HUES64 (cell line): ENCODE measurements around the gene ZNF280B.
"Not testable (repeated sequence)": the region's sequence is repeated elsewhere in the genome, so short reads cannot be mapped to it uniquely, and the experiment has no call there.

Experiments
- H3K27ac ChIP-seq: 2 replicates; pipeline ENCODE4 v1.7.0; 2013; ENCODE audit warnings: low read depth, low read length, inconsistent platforms
- H3K27me3 ChIP-seq: 2 replicates; pipeline ENCODE4 v1.6.1; 2013; ENCODE audit warnings: mild to moderate bottlenecking, low read length; ENCODE audit not compliant: insufficient read depth
- H3K36me3 ChIP-seq: 2 replicates; pipeline ENCODE4 v1.6.1; 2013; ENCODE audit warnings: mild to moderate bottlenecking, low read length; ENCODE audit not compliant: insufficient read depth
- H3K4me1 ChIP-seq: 2 replicates; pipeline ENCODE4 v1.6.1; 2013; ENCODE audit warnings: mild to moderate bottlenecking, low read length, moderate library complexity; ENCODE audit not compliant: insufficient read depth
- H3K4me3 ChIP-seq: 2 replicates; pipeline ENCODE4 v1.5.1; 2013; ENCODE audit warnings: mild to moderate bottlenecking, low read length, moderate library complexity
- H3K9ac ChIP-seq: 2 replicates; pipeline ENCODE4 v1.6.1; 2013; ENCODE audit warnings: mild to moderate bottlenecking, low read depth, low read length
- H3K9me3 ChIP-seq: 2 replicates; pipeline ENCODE4 v1.6.1; 2013; ENCODE audit warnings: low read depth, low read length; ENCODE audit not compliant: insufficient read depth
- WGBS: fragments of 150-250, 120-280 bp; methylation state at CpG from one replicate; pipeline ENCODE4 v1.1.7; 2013; ENCODE audit warnings: missing lambda C conversion rate; 5-methylcytosine and 5-hydroxymethylcytosine counted together

Gene ZNF280B

GRCh38 chr22:22533863-22534262 is 25.3 kb upstream of the ZNF280B start:
- WGBS = 93% methylated on average over 4 of the region's 5 CpGs
- H3K9me3 ChIP-seq = no peaks in the 10 kb centered on the region
- H3K4me1 ChIP-seq = no peaks in the 10 kb centered on the region
- H3K27me3 ChIP-seq = peaks cover 43% of the 10 kb centered on the region
- no peak overlapping the region for H3K9ac ChIP-seq
- no peaks in the 10 kb centered on the region for H3K36me3 ChIP-seq
- no peak overlapping the region for H3K27ac ChIP-seq
- no peak overlapping the region for H3K4me3 ChIP-seq

GRCh38 chr22:22533417-22533816 is 24.9 kb upstream of the ZNF280B start:
- no peak overlapping the region for H3K4me3 ChIP-seq
- no peaks in the 10 kb centered on the region for H3K4me1 ChIP-seq
- H3K9me3 ChIP-seq = no peaks in the 10 kb centered on the region
- peaks cover 40% of the 10 kb centered on the region for H3K27me3 ChIP-seq
- H3K36me3 ChIP-seq = no peaks in the 10 kb centered on the region
- no peak overlapping the region for H3K9ac ChIP-seq
- H3K27ac ChIP-seq = no peak overlapping the region
- WGBS = 92% methylated on average over 1 of the region's 1 CpG

DNA sequence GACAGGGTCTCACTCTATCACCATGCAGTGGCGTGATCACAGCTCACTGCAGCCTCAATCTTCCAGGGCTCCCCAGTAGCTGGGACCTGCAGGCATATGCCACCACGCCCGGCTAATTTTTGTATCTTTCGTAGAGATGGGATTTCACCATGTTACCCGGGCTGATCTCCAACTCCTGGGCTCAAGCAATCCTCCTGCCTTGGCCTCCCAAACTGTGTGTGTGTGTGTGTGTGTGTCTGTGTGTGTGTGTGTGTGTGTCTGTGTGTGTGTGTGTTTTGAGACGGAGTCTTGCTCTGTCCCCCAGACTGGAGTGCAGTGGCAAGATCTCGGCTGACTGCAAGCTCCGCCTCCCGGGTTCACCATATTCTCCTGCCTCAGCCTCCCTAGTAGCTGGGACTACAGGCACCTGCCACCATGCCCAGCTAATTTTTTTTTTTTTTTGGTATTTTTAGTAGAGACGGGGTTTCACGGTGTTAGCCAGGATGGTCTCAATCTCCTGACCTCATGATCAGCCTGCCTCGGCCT is 24.1 kb upstream of the ZNF280B start:
- H3K4me3 ChIP-seq, H3K36me3 ChIP-seq, H3K9ac ChIP-seq, H3K4me1 ChIP-seq, H3K9me3 ChIP-seq, H3K27ac ChIP-seq: not testable (repeated sequence)
- 88% methylated on average over 12 of the region's 12 CpGs for whole genome bisulfite sequencing
- peaks cover 39% of the 10 kb centered on the region for H3K27me3 ChIP-seq

- Histone ChIP-seq H3K36me3 (no peaks in the 10 kb centered on the region), H3K4me3 (no peak overlapping the region), H3K27me3 (peaks cover 38% of the 10 kb centered on the region), H3K4me1 (no peaks in the 10 kb centered on the region), H3K9me3 (no peaks in the 10 kb centered on the region), H3K9ac (no peak overlapping the region), H3K27ac (no peak overlapping the region)
- 88% methylated on average over 6 of the region's 7 CpGs for WGBS
These were observed 23.4 kb upstream of the ZNF280B start for GRCh38 chr22:22531770-22532546.

GRCh38 chr22:22528780-22529179 is 20.2 kb upstream of the ZNF280B start:
- Histone ChIP-seq H3K27ac (no peak overlapping the region), H3K9me3 (no peaks in the 10 kb centered on the region), H3K4me1 (no peaks in the 10 kb centered on the region), H3K36me3 (no peaks in the 10 kb centered on the region), H3K4me3 (no peak overlapping the region), H3K27me3 (peaks cover 26% of the 10 kb centered on the region), H3K9ac (no peak overlapping the region)
- WGBS = 91% methylated on average over 2 of the region's 2 CpGs

DNA sequence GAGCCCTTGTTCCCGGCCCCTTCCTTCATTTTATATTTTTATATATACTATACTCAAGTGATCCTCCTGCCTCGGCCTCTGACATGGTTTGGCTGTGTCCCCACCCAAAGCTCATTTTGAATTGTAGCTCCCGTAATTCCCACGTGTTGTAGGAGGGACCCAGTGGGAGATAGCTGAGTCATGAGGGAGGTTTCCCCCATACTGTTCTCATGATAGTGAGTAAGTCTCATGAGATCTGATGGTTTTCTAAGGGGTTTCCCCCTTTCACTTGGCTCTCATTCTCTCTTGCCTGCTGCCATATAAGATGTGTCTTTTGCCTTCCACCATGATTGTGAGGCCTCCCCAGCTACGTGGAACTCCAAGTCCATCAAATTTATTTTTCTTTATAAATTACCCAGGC is 18.8 kb upstream of the ZNF280B start:
- no peaks in the 10 kb centered on the region for H3K4me1 ChIP-seq
- H3K36me3 ChIP-seq = no peaks in the 10 kb centered on the region
- H3K9me3 ChIP-seq = no peaks in the 10 kb centered on the region
- WGBS = 72% methylated on average over 4 of the region's 5 CpGs
- H3K4me3 ChIP-seq = no peak overlapping the region
- no peak overlapping the region for H3K27ac ChIP-seq
- no peak overlapping the region for H3K9ac ChIP-seq
- H3K27me3 ChIP-seq = peaks cover 29% of the 10 kb centered on the region

GRCh38 chr22:22526125-22526912 is 17.8 kb upstream of the ZNF280B start:
- Histone ChIP-seq H3K36me3 (no peaks in the 10 kb centered on the region), H3K9me3 (no peaks in the 10 kb centered on the region), H3K27me3 (peaks cover 33% of the 10 kb centered on the region), H3K4me1 (no peaks in the 10 kb centered on the region), H3K9ac (no peak overlapping the region), H3K27ac (no peak overlapping the region), H3K4me3 (no peak overlapping the region)
- 90% methylated on average over 4 of the region's 4 CpGs for WGBS

DNA sequence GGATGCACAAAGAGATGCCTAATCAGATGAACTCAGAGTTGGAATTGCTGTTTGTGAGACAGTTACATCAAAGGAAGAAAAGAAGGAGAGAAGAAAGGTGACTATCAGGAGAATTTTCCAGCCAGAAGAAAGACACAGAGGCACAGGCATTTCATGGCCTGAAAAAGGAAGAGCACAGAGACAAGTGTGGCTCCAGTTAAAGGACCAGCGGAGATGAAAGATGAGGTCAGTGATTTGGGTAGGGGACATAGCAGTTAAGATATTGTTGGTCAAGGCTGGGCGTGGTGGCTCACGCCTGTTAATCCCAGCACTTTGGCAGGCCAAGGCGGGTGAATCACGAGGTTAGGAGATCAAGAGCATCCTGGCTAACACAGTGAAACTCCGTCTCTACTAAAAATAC is 15.0 kb upstream of the ZNF280B start:
- Histone ChIP-seq H3K27ac (no peak overlapping the region), H3K27me3 (peaks cover 32% of the 10 kb centered on the region), H3K4me3 (no peak overlapping the region), H3K9me3 (no peaks in the 10 kb centered on the region), H3K4me1 (peaks cover 10% of the 10 kb centered on the region; the same call in 1 of the 2 replicates), H3K36me3 (no peaks in the 10 kb centered on the region), H3K9ac (no peak overlapping the region)
- 95% methylated on average over 6 of the region's 6 CpGs for WGBS

DNA sequence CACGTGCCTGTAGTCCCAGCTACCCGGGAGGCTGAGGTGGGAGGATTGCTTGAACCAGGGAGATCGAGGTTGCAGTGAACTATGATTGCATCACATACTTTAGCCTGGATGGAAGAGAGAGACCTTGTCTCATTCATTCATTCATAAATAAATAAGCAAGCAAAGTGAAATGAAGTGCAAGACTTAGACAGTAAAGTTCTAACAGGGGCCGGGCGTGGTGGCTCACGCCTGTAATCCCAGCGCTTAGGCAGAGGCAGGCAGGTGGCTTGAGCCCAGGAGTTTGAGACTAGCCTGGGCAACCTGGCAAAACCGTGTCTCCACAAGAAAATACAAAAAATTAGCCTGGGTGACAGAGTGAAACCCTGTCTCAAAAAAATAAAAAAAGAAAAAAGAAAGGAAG is 13.1 kb upstream of the ZNF280B start:
- H3K9me3 ChIP-seq = no peaks in the 10 kb centered on the region
- peaks cover 41% of the 10 kb centered on the region for H3K27me3 ChIP-seq
- no peak overlapping the region for H3K9ac ChIP-seq
- H3K27ac ChIP-seq = no peak overlapping the region
- no peaks in the 10 kb centered on the region for H3K36me3 ChIP-seq
- H3K4me1 ChIP-seq = peaks cover 10% of the 10 kb centered on the region; the same call in 1 of the 2 replicates
- H3K4me3 ChIP-seq = no peak overlapping the region
- 94% methylated on average over 8 of the region's 8 CpGs for WGBS

DNA sequence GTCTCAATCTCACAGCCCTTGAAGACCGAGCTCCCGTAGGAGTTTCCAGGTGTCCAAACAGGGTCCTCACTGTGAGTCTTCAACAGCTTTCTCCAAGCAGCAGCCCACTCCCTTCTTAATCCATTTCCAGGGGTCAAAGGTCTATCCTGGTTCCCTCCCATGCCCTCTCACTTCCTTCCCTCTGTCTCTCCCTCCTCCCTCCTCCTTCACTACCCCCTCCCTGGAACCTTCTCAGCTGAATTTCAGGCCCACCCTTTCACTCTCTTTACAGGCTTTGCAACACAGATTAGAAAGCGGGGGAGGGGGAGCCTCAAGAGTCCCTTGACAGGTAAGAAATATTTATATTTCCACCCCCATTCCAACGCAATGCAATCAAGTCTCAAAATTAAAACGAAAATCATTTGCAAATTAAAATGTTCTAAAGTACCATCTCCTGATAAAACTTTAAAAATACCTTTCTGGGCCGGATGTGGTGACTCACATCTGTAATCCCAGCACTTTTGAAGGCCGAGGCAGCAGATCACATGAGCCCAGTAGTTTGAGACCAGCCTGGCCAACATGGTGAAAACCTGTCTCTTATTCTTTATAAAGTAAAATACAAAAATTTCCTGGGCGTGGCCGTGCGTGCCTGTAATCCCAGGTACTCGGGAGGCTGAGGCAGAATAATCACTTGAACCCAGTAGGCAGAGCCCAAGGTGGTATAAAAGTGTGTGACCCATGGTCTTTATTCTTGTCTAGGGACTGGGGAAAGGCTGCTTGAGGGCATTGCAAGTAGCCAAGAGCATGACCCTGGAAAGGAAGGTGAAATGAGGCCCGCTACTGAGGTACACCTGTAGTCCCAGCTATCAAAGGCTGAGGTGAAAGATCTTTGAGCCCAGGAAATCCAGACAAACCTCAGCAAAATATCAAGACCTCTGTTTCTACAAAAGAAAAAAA is 12.4 kb upstream of the ZNF280B start:
- Histone ChIP-seq H3K27ac (no peak overlapping the region), H3K27me3 (peaks cover 37% of the 10 kb centered on the region)

More for the DNA sequence above, 12.4 kb upstream of the ZNF280B start:
- peaks cover 10% of the 10 kb centered on the region; the same call in 1 of the 2 replicates for H3K4me1 ChIP-seq
- 84% methylated on average over 12 of the region's 12 CpGs for WGBS
- H3K9me3 ChIP-seq = no peaks in the 10 kb centered on the region
- H3K36me3 ChIP-seq = no peaks in the 10 kb centered on the region
- H3K9ac ChIP-seq = no peak overlapping the region
- no peak overlapping the region for H3K4me3 ChIP-seq
